Activated T-helper 1 cell treated with anti-CD3 and anti-CD28 coated beads, Interleukin-12 subunit alpha, Interleukin-12 subunit beta, Interleukin-2, Interleukin-4 antibody, amounts not matched to agents 30 ng/mL and 10 ng/mL and 1 ng/mL, durations not matched to agents 14 hours and 24 hours and 36 hours (primary cell): Measurements from ENCODE around the gene ARHGAP21. TPM values are rescaled to one million over a fixed set of nuclear protein-coding genes. Genes with fewer than 3 reads are reported as not detected.
"Not testable (repeated sequence)": the region's sequence is repeated elsewhere in the genome, so short reads cannot be mapped to it uniquely, and the experiment has no call there.

Experiments
- DNase-seq: peaks from one replicate; pipeline ENCODE4 v3.0.0; 2021; ENCODE audit warnings: low spot score
- H3K27ac Mint-ChIP-seq: one replicate; pipeline ENCODE4 v1.8.0; 2021; ENCODE audit warnings: mild to moderate bottlenecking, mixed read lengths
- H3K27me3 Mint-ChIP-seq: one replicate; pipeline ENCODE4 v1.8.0; 2022; ENCODE audit warnings: mild to moderate bottlenecking, moderate library complexity, mixed read lengths; ENCODE audit not compliant: insufficient read depth
- H3K36me3 Mint-ChIP-seq: one replicate; pipeline ENCODE4 v1.8.0; 2021; ENCODE audit warnings: low read depth, mixed read lengths
- H3K4me1 Mint-ChIP-seq: one replicate; pipeline ENCODE4 v1.8.0; 2021; ENCODE audit warnings: low read depth, mixed read lengths
- H3K4me3 Mint-ChIP-seq: one replicate; pipeline ENCODE4 v1.8.0; 2021; ENCODE audit warnings: mild to moderate bottlenecking, moderate library complexity, mixed read lengths
- H3K9me3 Mint-ChIP-seq: one replicate; pipeline ENCODE4 v1.8.0; 2021; ENCODE audit warnings: mixed read lengths
- intact Hi-C: fragments of 100-400 bp; cut with micrococcal nuclease; formaldehyde crosslinking; loops from one replicate; pipeline ENCODE4 v1.15.1; 2024
- total RNA-seq: library from RNA; stranded (reverse); gene quantifications from 2 replicates; pipeline ENCODE4 v1.2.3, GENCODE V29; 2022

ARHGAP21 gene
- total RNA-seq, 1 donor from 2014 or later = 51.1 TPM

GRCh38 chr10:24668247-24668646, 55.4 kb downstream of the ARHGAP21 start:
- no peaks in the 10 kb centered on the region for H3K27me3 Mint-ChIP-seq
- H3K4me3 Mint-ChIP-seq = no peak overlapping the region
- no peak for DNase-seq
- H3K4me1 Mint-ChIP-seq = peaks cover 8% of the 10 kb centered on the region
- intact Hi-C loops = no loop called here
- no peaks in the 10 kb centered on the region for H3K9me3 Mint-ChIP-seq
- H3K36me3 Mint-ChIP-seq = peaks cover 3% of the 10 kb centered on the region
- H3K27ac Mint-ChIP-seq = no peak overlapping the region

GRCh38 chr10:24664991-24665390, 58.7 kb downstream of the ARHGAP21 start:
- Mint-ChIP-seq H3K27ac (no peak overlapping the region), H3K36me3 (peaks cover 3% of the 10 kb centered on the region), H3K4me1 (no peaks in the 10 kb centered on the region), H3K4me3 (no peak overlapping the region), H3K27me3 (no peaks in the 10 kb centered on the region), H3K9me3 (no peaks in the 10 kb centered on the region)
- no peak for DNase-seq
- intact Hi-C loops = no loop called here

GRCh38 chr10:24661376-24661775, 62.3 kb downstream of the ARHGAP21 start:
- no peaks in the 10 kb centered on the region for H3K4me1 Mint-ChIP-seq
- H3K9me3 Mint-ChIP-seq = peaks cover 10% of the 10 kb centered on the region
- intact Hi-C loops = no loop called here
- H3K4me3 Mint-ChIP-seq = no peak overlapping the region
- no peaks in the 10 kb centered on the region for H3K27me3 Mint-ChIP-seq
- no peak for DNase-seq
- H3K27ac Mint-ChIP-seq = no peak overlapping the region
- peaks cover 6% of the 10 kb centered on the region for H3K36me3 Mint-ChIP-seq

- H3K4me3 Mint-ChIP-seq, H3K27ac Mint-ChIP-seq, H3K27me3 Mint-ChIP-seq, intact Hi-C loops, DNase-seq, H3K4me1 Mint-ChIP-seq, H3K36me3 Mint-ChIP-seq: not testable (repeated sequence)
- H3K9me3 Mint-ChIP-seq = peaks cover 14% of the 10 kb centered on the region
Measured at GRCh38 chr10:24658319-24658718, 65.4 kb downstream of the ARHGAP21 start.

- peaks cover 14% of the 10 kb centered on the region for H3K9me3 Mint-ChIP-seq
- H3K4me3 Mint-ChIP-seq, H3K4me1 Mint-ChIP-seq, H3K36me3 Mint-ChIP-seq, H3K27me3 Mint-ChIP-seq, DNase-seq, H3K27ac Mint-ChIP-seq, intact Hi-C loops: not testable (repeated sequence)
Measured at GRCh38 chr10:24656326-24656725, 67.4 kb downstream of the ARHGAP21 start.

- intact Hi-C loops = loop anchor here (2.0 to 5.0 kb wide), 2 partner anchors 50 to 55 kb away; no protein-coding TSS in a partner anchor
- no peaks in the 10 kb centered on the region for H3K27me3 Mint-ChIP-seq
- DNase-seq = no peak
- no peak overlapping the region for H3K4me3 Mint-ChIP-seq
- peaks cover 4% of the 10 kb centered on the region for H3K9me3 Mint-ChIP-seq
- H3K27ac Mint-ChIP-seq = no peak overlapping the region
- H3K36me3 Mint-ChIP-seq = peaks cover 5% of the 10 kb centered on the region
- H3K4me1 Mint-ChIP-seq = peaks cover 10% of the 10 kb centered on the region
Measured at GRCh38 chr10:24652381-24652957, 71.2 kb downstream of the ARHGAP21 start.

GRCh38 chr10:24651923-24652322, 71.8 kb downstream of the ARHGAP21 start:
- Mint-ChIP-seq H3K4me1 (peaks cover 10% of the 10 kb centered on the region), H3K9me3 (peaks cover 4% of the 10 kb centered on the region), H3K4me3 (no peak overlapping the region), H3K27ac (no peak overlapping the region), H3K36me3 (peaks cover 5% of the 10 kb centered on the region), H3K27me3 (no peaks in the 10 kb centered on the region)
- no peak for DNase-seq
- intact Hi-C loops = loop anchor here (2.0 to 5.0 kb wide), 2 partner anchors 49 to 55 kb away; no protein-coding TSS in a partner anchor

GRCh38 chr10:24650669-24651391, 72.9 kb downstream of the ARHGAP21 start:
- Mint-ChIP-seq H3K27ac (no peak overlapping the region), H3K9me3 (peaks cover 4% of the 10 kb centered on the region), H3K4me3 (no peak overlapping the region), H3K4me1 (peaks cover 10% of the 10 kb centered on the region), H3K27me3 (no peaks in the 10 kb centered on the region), H3K36me3 (peaks cover 5% of the 10 kb centered on the region)
- intact Hi-C loops = loop anchor here (5.0 kb wide), 1 partner anchor 56 kb away; no protein-coding TSS in a partner anchor
- DNase-seq = no peak

- Mint-ChIP-seq H3K27ac (no peak overlapping the region), H3K36me3 (peaks cover 2% of the 10 kb centered on the region), H3K4me1 (no peaks in the 10 kb centered on the region), H3K4me3 (no peak overlapping the region), H3K9me3 (no peaks in the 10 kb centered on the region), H3K27me3 (no peaks in the 10 kb centered on the region)
- intact Hi-C loops = loop anchor here (10.0 kb wide), 1 partner anchor 239 kb away; no protein-coding TSS in a partner anchor
- DNase-seq = no peak
Measured at GRCh38 chr10:24645784-24646183, 77.9 kb downstream of the ARHGAP21 start.

- intact Hi-C loops = loop anchor here (10.0 kb wide), 1 partner anchor 240 kb away; no protein-coding TSS in a partner anchor
- Mint-ChIP-seq H3K4me1 (no peaks in the 10 kb centered on the region), H3K4me3 (no peak overlapping the region), H3K9me3 (no peaks in the 10 kb centered on the region), H3K27me3 (no peaks in the 10 kb centered on the region), H3K36me3 (peaks cover under 1% of the 10 kb centered on the region), H3K27ac (no peak overlapping the region)
- DNase-seq = no peak
Measured at GRCh38 chr10:24645022-24645421, 78.7 kb downstream of the ARHGAP21 start.

GRCh38 chr10:24643679-24644209, 79.9 kb downstream of the ARHGAP21 start:
- Mint-ChIP-seq H3K4me3 (no peak overlapping the region), H3K27me3 (no peaks in the 10 kb centered on the region), H3K9me3 (no peaks in the 10 kb centered on the region), H3K36me3 (no peaks in the 10 kb centered on the region), H3K27ac (no peak overlapping the region), H3K4me1 (no peaks in the 10 kb centered on the region)
- no peak for DNase-seq
- intact Hi-C loops = loop anchor here (1.0 to 10.0 kb wide), 7 partner anchors 81 to 584 kb away; partner anchors contain the start of gene PRTFDC1

GRCh38 chr10:24642921-24643678, 80.6 kb downstream of the ARHGAP21 start:
- no peaks in the 10 kb centered on the region for H3K9me3 Mint-ChIP-seq
- H3K4me3 Mint-ChIP-seq = no peak overlapping the region
- H3K36me3 Mint-ChIP-seq = no peaks in the 10 kb centered on the region
- DNase-seq = no peak
- H3K4me1 Mint-ChIP-seq = no peaks in the 10 kb centered on the region
- intact Hi-C loops = loop anchor here (1.0 to 10.0 kb wide), 7 partner anchors 81 to 584 kb away; partner anchors contain the start of gene PRTFDC1
- no peaks in the 10 kb centered on the region for H3K27me3 Mint-ChIP-seq
- no peak overlapping the region for H3K27ac Mint-ChIP-seq
